ENCODE measurements around the gene FAHD2A.
"Not testable (repeated sequence)": the region's sequence is repeated elsewhere in the genome, so short reads cannot be mapped to it uniquely, and the experiment has no call there.

Gene FAHD2A

DNA sequence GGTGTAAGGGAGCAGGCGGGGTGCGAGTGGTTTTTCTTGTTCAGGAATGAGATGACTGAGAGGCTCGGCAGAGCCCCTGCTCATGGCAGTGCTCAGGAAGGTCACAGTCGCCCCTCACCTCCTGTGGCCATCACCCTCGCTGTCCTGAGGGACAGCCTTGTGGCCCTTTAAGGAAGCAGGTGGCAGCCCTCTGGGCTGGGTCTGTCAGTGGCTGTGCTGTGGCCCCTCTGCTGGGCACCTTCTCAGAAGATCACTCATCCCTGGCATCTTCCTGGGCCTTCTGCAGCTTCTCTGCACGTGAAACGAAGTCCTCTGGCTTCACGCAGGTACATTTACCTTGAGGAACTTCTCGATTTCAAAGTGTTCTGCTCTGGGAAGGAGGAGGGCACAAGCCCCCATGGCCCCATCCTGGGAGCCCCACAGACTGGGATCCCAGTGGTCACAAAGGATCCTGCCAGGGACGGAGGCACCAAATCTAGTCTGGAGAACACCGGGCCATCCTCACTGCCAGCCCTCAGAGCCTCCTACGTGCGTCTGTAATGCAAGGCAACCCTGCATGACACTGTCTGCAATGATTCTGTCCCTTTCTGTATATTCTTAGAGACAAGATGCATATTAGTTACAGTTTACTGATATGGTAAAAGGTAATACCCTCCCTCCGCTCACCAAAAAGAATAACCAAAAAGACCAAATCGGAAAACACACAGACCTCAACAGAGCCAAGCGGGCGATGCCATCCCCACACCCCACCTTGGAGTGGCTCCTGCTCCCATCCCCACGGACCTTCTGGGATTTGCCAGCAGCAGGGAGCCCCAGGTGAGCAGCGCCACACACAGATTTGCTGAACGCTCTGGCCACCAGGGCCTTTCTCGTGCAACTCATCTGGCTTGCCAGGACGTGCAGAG, 25.9 kb upstream of the FAHD2A start:
- no peak for DNase-seq

DNA sequence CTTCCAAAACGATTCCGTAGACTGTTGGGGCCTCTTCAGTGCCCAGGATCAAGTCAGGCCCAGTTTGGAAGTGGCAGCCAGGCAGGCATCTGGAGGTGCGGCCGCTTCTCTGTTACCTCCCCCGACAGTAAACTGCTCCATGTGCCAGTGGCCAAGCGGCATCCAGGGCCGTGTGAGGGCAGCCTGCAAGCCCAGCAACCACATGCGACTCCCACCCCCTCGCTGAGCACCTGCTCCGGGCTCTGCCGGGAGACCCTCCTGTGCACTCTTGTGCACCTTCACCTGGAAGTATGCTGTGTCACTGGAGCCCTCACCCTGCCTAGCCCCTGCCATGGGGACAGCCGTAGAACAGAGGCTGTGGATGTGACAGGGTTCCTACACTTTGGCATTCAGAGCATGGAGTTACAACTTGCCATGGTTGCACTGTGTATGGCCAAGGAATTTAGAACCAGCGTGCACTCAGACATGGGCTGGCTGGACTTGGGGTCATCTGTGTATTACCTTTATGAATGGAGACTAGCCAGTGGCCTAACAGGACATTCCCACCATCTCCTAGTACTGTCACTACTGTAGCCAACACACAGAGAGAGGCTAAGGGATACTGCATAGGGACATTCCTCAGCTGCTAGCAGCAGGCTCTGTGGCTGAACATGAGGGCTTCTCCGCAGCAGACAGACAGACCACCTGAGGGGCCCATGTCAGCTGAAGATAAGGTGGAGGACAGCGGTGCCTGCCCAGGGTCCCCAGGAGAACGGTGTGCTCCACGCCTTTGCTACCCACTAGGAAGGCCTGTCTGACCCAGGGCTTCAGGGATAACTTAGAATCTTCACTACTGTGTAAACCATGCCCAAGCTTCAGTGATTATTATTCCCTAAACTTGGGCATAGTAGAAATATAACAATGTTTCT, 25.0 kb upstream of the FAHD2A start:
- no peak for DNase-seq

DNA sequence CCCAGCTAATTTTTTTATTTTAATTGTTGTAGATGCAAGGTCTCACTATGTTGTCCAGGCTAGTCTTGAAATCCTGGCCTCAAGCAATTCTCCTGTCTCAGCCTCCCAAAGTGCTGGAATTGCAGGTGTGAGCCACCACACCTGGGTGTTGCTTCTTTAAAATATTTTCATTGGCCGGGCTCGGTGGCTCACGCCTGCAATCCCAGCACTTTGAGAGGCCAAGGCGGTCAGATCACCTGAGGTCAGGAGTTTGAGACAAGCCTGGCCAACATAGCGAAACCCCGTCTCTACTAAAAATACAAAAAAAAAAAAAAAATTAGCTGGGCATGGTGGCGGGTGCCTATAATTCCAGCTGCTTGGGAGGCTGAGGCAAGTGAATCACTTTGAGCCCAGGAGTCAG, 24.2 kb upstream of the FAHD2A start:
- DNase-seq: not testable (repeated sequence)

DNA sequence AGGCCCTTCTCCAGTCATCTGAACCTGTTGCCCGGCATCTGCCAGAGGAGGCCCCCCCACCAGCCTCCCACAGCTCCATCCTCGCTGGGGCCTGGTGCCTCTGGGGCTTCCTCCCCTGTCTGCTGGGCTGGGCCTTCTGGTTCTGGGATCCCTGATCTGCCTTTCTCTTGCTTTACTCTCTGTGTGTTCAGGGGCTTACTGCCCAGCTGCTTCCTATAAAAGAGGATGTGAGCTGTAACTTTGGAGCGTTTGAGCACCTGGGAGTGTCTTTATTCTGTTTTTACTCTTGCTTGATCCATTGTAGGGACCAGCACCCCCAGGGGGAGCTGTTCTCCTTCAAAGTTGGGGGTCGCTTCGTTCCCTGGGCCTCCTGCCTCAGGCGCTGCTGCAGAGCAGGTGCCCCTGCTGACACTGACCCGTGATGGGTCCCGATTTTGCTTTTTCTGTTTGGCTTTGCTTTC, 23.1 kb upstream of the FAHD2A start:
- no peak for DNase-seq

DNA sequence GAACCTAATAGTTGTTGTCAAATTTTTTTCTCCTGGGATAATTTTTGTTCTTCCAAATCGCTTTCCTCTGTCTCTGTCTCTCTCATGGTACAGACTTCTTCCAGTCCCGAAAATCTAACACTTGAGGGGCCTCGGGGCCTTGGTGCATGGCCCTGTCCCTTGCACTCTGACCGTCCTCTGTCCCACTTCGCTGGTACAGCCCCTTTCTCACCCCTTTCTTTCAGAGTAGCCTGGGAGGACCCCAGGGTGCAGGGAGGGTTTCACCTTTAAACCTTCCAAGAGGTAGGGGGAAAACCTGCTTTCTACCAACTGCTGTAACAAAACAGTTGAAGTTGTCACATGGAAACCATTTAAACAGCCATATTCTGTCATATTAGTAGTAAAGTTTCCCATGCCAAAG, 22.2 kb upstream of the FAHD2A start:
- no peak for DNase-seq

DNA sequence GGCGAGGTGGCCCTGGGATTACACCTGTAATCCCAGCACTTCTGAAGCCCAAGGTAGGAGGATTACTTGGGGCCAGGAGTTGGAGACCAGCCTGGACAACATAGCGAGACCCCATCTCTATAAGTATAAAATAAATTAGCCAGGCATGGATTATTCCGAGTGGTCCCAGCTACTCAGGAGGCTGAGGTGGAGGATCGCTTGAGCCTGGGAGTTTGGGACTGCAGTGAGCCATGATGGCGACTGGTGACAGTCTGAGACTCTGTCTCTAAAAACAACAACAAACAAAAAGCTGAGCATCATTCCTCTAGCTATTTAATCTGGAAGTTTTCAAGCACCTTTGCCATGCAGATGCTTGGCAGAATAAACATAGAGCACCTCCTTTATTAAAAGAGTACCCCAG, 21.8 kb upstream of the FAHD2A start:
- DNase-seq: no peak

DNA sequence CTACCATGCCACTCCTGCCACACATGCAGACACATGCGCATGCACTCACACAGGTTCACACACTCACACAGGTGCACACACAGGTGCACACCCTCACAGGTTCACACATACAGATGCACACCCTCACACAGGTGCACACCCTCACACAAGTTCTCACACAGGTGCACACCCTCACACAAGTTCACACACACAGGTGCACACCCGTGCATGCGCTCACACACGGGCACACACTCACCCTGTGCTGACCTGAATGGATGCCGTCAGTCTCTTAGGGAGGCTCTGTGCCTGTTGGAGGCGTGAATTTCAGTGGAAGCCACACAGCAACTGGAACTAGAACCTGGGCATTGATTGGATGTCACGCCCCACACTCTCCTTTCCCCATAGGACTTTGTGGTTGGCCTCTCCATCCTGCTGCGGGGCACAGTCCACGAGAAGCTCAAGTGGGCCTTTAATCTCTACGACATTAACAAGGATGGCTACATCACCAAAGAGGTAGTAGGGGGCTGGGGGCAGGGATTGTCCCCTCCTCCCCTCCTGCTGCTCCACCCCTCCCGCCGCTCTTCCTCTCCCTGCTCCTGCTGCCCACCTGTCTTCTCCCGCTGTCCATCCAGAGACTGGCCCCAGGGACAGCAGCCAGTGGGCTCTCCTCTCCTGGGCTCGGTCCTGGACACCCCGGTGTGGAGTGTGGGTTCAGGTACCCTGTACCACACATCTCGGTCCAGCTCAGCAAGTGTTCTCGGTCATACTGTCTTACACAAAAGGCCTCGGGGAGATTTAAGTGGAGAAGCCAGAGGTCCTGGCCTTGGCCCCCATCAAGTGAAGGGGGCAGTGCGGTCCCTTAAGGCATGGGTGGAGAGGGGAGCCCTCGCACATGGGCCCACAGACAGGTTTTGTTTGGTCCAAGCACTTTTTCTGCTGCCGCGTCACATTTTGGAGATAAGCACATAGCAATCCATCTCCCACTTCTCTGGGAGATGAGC, 21.0 kb upstream of the FAHD2A start:
- no peak for DNase-seq

DNA sequence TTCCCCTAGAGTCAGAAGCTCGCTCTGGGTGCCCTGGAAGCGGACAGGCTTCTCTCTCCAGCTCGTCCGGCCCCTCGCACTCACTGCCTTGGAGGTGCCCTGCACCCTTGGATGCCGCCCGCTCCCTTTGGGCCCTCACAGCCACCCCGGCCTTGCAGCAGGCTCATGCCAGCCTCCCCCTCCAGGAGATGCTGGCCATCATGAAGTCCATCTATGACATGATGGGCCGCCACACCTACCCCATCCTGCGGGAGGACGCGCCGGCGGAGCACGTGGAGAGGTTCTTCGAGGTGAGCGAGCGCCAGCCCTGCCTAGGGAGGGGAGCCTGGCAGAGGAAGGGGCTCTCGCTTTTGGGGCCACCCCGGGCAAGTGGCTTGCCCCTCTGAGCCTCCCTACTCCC, 20.3 kb upstream of the FAHD2A start:
- no peak for DNase-seq

DNA sequence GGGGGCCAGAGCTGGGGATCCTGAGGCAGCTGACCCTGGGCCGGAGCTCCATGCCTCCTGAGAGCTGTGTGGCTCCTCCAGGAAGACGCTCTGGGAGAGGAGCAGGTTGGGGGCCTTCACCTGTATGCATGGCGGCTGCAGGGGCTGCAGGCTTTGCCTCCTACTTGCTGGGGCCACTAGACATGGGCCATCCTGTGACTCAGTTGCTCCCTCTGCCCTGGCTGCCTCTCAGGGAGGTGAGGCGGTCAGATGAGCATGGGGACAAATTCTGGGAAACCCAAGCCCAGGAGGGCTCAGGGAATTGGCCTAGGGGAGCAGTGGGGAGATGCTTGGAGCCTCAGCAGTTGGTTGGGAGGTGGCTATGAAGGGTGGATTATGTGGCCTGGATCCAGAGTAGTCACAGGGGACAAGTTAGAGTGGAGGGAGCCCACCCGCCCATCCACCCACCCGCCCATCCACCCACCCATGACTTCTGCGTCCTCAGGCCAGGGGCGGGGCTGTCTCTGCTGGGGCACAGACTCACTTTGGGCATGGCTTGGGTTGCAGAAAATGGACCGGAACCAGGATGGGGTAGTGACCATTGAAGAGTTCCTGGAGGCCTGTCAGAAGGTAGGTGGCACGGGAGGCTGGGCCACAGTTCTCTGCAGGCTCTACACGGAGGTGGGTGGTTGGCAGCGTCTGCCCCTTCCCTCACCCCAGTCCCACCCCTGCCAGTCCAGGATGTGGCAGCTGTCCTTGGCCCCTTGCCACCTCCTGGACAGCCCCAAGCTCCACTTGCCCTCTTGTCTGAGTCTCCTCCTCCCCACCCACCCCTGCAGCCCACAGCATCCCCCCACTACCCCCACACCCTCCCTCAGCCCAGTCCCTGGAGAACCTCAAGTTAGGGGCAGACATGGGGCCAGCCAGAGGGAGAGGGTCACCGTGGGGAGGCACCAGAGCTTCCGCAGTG, 19.5 kb upstream of the FAHD2A start:
- no peak for DNase-seq

DNA sequence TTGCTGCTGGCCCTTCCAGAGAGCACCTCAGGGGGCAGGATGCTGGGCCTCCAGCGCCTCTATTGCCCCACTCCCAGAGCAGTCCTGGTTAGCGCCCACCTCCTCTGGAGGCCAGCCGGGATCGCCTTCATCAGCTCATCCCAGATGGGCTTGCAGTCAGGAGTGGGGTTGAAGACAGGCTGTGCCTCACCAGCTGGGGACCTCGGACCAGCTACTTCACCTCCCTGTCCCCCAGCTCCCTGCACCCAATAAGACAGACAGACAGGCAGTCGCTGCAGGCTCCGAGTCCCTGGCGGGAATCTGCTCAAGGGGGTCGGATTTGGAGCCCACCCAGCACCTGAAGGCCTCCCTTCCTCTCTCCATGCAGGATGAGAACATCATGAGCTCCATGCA, 18.9 kb upstream of the FAHD2A start:
- no peak for DNase-seq

DNA sequence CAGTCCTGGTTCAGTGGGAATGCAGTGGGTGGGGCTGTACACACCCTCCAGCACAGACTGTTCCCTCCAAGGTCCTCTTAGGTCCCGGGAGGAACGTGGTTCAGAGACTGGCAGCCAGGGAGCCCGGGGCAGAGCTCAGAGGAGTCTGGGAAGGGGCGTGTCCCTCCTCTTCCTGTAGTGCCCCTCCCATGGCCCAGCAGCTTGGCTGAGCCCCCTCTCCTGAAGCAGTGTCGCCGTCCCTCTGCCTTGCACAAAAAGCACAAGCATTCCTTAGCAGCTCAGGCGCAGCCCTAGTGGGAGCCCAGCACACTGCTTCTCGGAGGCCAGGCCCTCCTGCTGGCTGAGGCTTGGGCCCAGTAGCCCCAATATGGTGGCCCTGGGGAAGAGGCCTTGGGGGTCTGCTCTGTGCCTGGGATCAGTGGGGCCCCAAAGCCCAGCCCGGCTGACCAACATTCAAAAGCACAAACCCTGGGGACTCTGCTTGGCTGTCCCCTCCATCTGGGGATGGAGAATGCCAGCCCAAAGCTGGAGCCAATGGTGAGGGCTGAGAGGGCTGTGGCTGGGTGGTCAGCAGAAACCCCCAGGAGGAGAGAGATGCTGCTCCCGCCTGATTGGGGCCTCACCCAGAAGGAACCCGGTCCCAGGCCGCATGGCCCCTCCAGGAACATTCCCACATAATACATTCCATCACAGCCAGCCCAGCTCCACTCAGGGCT, 17.5 kb upstream of the FAHD2A start:
- no peak for DNase-seq

DNA sequence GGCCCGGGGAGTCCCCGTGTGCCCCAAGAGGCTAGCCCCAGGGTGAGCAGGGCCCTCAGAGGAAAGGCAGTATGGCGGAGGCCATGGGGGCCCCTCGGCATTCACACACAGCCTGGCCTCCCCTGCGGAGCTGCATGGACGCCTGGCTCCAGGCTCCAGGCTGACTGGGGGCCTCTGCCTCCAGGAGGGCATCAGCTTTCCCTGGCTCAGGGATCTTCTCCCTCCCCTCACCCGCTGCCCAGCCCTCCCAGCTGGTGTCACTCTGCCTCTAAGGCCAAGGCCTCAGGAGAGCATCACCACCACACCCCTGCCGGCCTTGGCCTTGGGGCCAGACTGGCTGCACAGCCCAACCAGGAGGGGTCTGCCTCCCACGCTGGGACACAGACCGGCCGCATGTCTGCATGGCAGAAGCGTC, 16.9 kb upstream of the FAHD2A start:
- no peak for DNase-seq

DNA sequence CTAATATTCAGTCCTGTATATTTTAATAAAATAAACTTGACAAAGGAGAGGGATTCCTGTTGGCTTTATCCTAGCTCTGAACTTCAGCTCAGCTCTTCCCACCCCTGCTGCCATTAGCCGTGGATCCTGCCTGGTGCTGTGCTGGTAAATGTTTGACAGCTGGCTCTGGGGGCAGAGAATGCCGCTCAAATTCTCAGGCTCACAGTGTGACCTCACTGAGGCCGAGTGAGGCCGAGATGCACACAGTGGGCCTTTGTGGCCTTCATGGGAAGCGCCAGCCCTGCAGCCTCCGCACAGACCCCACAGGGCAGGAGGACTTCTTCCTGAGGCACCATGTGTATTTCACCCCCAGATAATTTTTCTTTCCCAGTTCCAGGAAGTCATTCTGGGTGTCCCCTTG, 16.5 kb upstream of the FAHD2A start:
- DNase-seq: no peak

DNA sequence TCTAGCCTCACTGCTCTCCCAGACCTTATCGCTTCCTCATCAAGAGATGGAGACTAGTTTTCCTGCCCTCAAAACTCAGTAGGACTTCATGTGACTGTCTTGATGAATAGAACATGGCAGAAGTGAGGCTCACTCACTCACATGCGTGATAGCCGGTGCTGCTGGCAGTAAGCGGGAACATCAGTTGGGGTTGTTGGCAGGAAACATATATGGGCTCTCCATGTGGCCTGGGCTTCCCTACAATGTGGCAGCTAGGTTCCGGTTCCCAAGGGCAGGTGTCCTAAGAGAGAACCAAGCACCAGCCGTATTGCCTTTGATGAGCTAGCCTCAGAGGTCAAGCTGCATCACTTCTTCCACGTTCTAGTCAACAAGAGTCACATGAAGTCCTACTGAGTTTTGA, 15.2 kb upstream of the FAHD2A start:
- DNase-seq: no peak

DNA sequence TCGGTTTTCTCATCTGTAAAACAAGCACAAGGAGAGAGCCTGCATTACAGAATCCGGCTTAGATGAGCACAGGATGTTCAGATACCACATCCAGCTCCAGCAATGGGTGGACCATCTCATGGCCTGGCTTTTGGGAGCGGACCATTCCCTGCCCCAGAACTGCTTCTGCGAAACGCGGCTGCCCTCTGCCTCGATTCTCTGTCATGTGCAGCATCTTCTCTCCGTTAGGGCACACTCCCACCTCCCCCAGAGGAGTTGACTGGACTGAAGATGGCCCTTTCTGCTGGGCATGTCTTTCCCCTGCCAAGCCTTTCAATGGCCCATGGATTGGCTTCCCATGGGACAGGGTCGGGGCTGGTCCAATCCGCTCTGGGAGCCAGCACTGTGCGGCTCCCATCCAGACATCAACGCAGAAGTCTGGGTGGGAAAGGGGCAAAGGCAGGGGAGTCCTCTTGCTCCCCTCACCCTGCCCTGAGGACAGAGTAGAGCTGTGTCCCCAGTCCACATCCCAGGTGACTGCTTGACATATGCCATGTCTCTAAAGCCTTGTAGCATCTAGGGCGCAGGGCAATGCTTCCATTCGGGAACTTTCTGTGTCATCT, 14.3 kb upstream of the FAHD2A start:
- no peak for DNase-seq

DNA sequence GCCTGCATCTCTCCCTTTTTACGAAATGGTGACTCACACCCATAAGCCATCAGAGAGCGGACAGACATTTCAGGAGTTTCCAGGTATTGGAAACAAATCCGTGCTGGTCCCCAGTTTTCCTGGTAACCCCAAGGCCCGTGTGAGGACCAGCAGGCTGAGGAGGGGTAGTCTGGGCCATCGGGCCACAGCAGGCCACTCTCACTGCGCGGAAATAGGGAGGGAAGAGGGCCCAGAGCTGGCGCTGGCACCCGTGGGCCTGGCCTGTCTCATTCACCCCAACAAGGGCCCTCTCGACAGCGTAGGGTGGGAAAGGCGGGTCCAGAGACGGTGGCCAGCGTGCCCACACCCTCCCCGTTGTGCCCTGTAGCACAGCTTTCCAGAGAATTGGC, 13.7 kb upstream of the FAHD2A start:
- DNase-seq: no peak

DNA sequence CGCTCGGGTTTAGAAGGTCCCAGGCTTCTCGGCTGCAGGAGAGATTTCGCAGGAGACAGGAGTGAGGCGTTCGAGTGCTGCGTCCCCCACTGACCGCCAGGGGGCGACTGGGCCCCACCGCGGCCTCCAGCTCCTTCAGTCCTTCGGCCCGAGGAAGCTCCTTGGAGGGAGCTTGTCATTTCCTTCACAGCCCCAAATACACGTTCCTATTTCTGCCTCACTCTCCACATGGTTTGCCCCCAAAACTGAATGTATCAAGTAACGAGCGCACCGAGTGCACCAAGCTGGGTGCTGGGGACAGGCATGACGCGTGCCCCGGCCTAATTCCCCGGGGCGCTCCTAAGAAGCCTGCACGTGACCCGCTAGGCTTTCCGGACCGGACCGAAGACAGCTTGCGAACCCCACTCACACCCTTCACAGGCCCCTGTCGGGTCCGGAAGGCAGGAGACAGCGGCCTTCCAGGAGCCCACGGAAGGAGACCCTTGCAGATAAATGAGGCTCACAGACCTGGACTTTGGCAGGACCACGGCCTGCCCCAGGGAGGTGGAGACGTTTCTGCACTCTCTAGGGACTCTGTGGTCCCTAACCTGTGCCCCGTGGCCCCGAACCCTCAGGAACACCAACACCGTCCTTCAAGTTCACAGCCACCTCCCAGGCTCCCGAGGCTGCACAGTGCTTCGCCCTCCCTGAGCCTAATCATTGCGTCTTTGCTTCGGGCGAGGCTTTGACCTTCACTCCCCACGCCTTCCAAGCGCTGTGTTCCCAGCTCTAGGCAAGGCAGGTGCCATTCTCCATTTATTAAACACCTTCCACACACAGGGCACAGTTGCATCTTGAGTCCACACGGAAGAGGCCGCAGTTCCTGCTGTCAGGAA, 13.0 kb upstream of the FAHD2A start:
- peak; percentile 47 for DNase-seq

DNA sequence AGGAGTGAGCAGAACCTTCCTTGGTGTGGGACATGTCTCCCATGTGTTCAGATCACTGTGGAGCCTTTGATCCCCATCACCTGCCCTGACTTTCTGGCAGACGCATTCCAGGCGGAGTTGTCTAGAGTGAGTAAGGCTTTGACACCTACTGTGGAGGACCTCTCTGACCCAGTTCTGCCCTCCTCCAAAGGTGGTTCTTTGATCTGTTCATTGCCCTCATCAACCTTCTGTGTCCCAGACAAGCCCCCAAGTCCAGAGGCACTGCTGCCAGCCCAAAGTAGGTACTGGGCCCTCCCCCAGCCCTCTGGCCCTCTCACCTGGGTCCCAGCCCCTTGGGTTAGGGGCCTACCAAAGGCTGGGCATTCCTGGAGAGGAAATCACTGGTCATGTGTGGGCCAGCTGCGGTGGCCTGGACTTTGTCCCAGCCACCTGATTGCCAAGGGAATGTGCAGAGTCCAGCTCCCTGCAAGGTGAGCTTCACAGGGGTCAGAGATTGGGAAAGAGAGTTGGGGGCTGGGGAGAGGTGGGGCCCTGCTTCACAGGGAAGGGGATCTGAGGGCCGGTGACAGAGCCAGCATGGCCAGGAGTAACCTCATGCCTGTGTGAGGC, 12.1 kb upstream of the FAHD2A start:
- DNase-seq: no peak

DNA sequence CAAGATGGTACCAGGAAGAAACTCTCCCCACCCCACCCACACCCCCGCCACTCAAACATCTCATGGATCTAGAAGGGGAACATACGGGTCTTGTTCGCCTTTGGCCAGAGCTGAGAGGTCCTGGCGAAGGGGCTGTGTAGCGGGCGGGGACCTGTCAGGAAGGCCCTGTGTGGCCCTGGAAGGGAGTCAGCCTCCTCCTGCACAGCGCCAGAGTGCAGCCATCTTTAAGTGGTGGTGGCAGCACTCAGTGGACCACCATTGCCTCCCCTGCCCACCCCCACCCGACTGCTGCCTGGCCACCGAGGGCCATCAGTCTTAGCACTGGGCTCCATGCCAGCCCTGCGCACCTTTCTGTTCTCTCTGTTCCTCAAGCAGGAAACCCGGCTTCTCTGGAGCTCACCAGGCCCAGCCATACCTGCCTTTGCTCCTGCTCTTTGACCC, 11.6 kb upstream of the FAHD2A start:
- DNase-seq: no peak

Measured in hematopoietic multipotent progenitor cell treated with erythropoietin and hydrocortisone succinate and interleukin-3 and kit ligand, for 8 days (in vitro differentiated cells).